ENCODE results near the gene ENPP4.
"Not testable (repeated sequence)": the region's sequence is repeated elsewhere in the genome, so short reads cannot be mapped to it uniquely, and the experiment has no call there.

Gene ENPP4

GRCh38 chr6:46129291-46129628, 529 bp upstream of the ENPP4 start:
- WGBS (ENCODE audit: insufficient coverage), result 0% methylated on average over 9 of the region's 10 CpGs
- POLR2A ChIA-PET, result interaction anchor here (0.6 kb wide), 1 partner anchor 20 kb away, joined by 3 read pairs; no protein-coding TSS in a partner anchor
- Histone ChIP-seq H3K27me3 (replicated peaks in 2 of 5; ENCODE audit: control insufficient read depth in 4 of 5, insufficient read depth in 5 of 5, low read length in 4 of 5) (no peaks in the 10 kb centered on the region), H3K36me3 (ENCODE audit: control insufficient read depth in 4 of 4, insufficient read depth in 4 of 4, low read length in 3 of 4) (no peaks in the 10 kb centered on the region), H3K4me3 (ENCODE audit: control insufficient read depth in 1 of 7, extremely low read depth in 1 of 7, insufficient read depth in 4 of 7, low read depth in 2 of 7, low read length in 6 of 7) (peak overlapping the region; percentile 78 to 100 (median 88)), H3K27ac (ENCODE audit: insufficient read depth in 1 of 2, low read depth in 1 of 2, low read length in 2 of 2, poor library complexity in 1 of 2, severe bottlenecking in 2 of 2) (peak overlapping the region; percentile 57 to 61), H3K9me3 (ENCODE audit: control extremely low read depth in 1 of 5, control insufficient read depth in 4 of 5, insufficient read depth in 2 of 5, low read depth in 1 of 5, low read length in 4 of 5) (peaks cover 0 to under 1% (median 0%) of the 10 kb centered on the region in 5 experiments), H3K4me1 (ENCODE audit: control extremely low read depth in 1 of 4, control insufficient read depth in 4 of 4, insufficient read depth in 4 of 4, low read length in 3 of 4) (peaks cover 4 to 25% (median 23%) of the 10 kb centered on the region in 4 experiments)
- DNase-seq, result peak in 1 of 3 donors; percentile 49
- CTCF ChIA-PET, result interaction anchor here (0.9 to 1.9 kb wide), 4 partner anchors 9 to 281 kb away, joined by 3 to 4 read pairs (median 4); no protein-coding TSS in a partner anchor

GRCh38 chr6:46130666-46131065, 877 bp downstream of the ENPP4 start:
- DNase-seq, result peak in 2 of 3 donors; percentile 35 to 55
- Histone ChIP-seq H3K36me3 (ENCODE audit: control insufficient read depth in 4 of 4, insufficient read depth in 4 of 4, low read length in 3 of 4) (no peaks in the 10 kb centered on the region), H3K4me3 (ENCODE audit: control insufficient read depth in 1 of 7, extremely low read depth in 1 of 7, insufficient read depth in 4 of 7, low read depth in 2 of 7, low read length in 6 of 7) (peak overlapping the region in 6 of 7 experiments; percentile 80 to 100 (median 90)), H3K27ac (ENCODE audit: insufficient read depth in 1 of 2, low read depth in 1 of 2, low read length in 2 of 2, poor library complexity in 1 of 2, severe bottlenecking in 2 of 2) (no peak overlapping the region), H3K27me3 (replicated peaks in 2 of 5; ENCODE audit: control insufficient read depth in 4 of 5, insufficient read depth in 5 of 5, low read length in 4 of 5) (no peaks in the 10 kb centered on the region), H3K9me3 (ENCODE audit: control extremely low read depth in 1 of 5, control insufficient read depth in 4 of 5, insufficient read depth in 2 of 5, low read depth in 1 of 5, low read length in 4 of 5) (no peaks in the 10 kb centered on the region), H3K4me1 (ENCODE audit: control extremely low read depth in 1 of 4, control insufficient read depth in 4 of 4, insufficient read depth in 4 of 4, low read length in 3 of 4) (peaks cover 4 to 26% (median 23%) of the 10 kb centered on the region in 4 experiments)
- POLR2A ChIA-PET, result no interaction called here
- CTCF ChIA-PET, result interaction anchor here (1.9 kb wide), 1 partner anchor 92 kb away, joined by 4 read pairs; no protein-coding TSS in a partner anchor
- whole genome bisulfite sequencing (ENCODE audit: insufficient coverage), result 69% methylated on average over 4 of the region's 4 CpGs

GRCh38 chr6:46131291-46131690, 1.5 kb downstream of the ENPP4 start:
- H3K9me3 ChIP-seq (ENCODE audit: control extremely low read depth in 1 of 5, control insufficient read depth in 4 of 5, insufficient read depth in 2 of 5, low read depth in 1 of 5, low read length in 4 of 5); POLR2A ChIA-PET; H3K4me3 ChIP-seq (ENCODE audit: control insufficient read depth in 1 of 7, extremely low read depth in 1 of 7, insufficient read depth in 4 of 7, low read depth in 2 of 7, low read length in 6 of 7); H3K27ac ChIP-seq (ENCODE audit: insufficient read depth in 1 of 2, low read depth in 1 of 2, low read length in 2 of 2, poor library complexity in 1 of 2, severe bottlenecking in 2 of 2); CTCF ChIA-PET; H3K36me3 ChIP-seq (ENCODE audit: control insufficient read depth in 4 of 4, insufficient read depth in 4 of 4, low read length in 3 of 4); H3K27me3 ChIP-seq (replicated peaks in 2 of 5; ENCODE audit: control insufficient read depth in 4 of 5, insufficient read depth in 5 of 5, low read length in 4 of 5); DNase-seq: not testable (repeated sequence)
- WGBS (ENCODE audit: insufficient coverage), result no CpG with 5 or more reads among the region's 1 CpG
- peaks cover 4 to 26% (median 23%) of the 10 kb centered on the region in 4 experiments for H3K4me1 ChIP-seq (ENCODE audit: control extremely low read depth in 1 of 4, control insufficient read depth in 4 of 4, insufficient read depth in 4 of 4, low read length in 3 of 4)

GRCh38 chr6:46134216-46134615, 4.4 kb downstream of the ENPP4 start:
- no CpG with 5 or more reads among the region's 2 CpGs for WGBS (ENCODE audit: insufficient coverage)
- Histone ChIP-seq H3K27me3 (replicated peaks in 2 of 5; ENCODE audit: control insufficient read depth in 4 of 5, insufficient read depth in 5 of 5, low read length in 4 of 5) (no peaks in the 10 kb centered on the region), H3K4me3 (ENCODE audit: control insufficient read depth in 1 of 7, extremely low read depth in 1 of 7, insufficient read depth in 4 of 7, low read depth in 2 of 7, low read length in 6 of 7) (no peak overlapping the region), H3K27ac (ENCODE audit: insufficient read depth in 1 of 2, low read depth in 1 of 2, low read length in 2 of 2, poor library complexity in 1 of 2, severe bottlenecking in 2 of 2) (no peak overlapping the region), H3K36me3 (ENCODE audit: control insufficient read depth in 4 of 4, insufficient read depth in 4 of 4, low read length in 3 of 4) (peaks cover 0 to 2% (median 0%) of the 10 kb centered on the region in 4 experiments), H3K9me3 (ENCODE audit: control extremely low read depth in 1 of 5, control insufficient read depth in 4 of 5, insufficient read depth in 2 of 5, low read depth in 1 of 5, low read length in 4 of 5) (no peaks in the 10 kb centered on the region), H3K4me1 (ENCODE audit: control extremely low read depth in 1 of 4, control insufficient read depth in 4 of 4, insufficient read depth in 4 of 4, low read length in 3 of 4) (peaks cover 0 to 10% (median 6%) of the 10 kb centered on the region in 4 experiments)
- CTCF ChIA-PET, result no interaction called here
- POLR2A ChIA-PET, result no interaction called here
- DNase-seq, result no peak

- H3K4me3 ChIP-seq (ENCODE audit: control insufficient read depth in 1 of 7, extremely low read depth in 1 of 7, insufficient read depth in 4 of 7, low read depth in 2 of 7, low read length in 6 of 7), result no peak overlapping the region
- no peak for DNase-seq
- peaks cover 0 to 2% (median 0%) of the 10 kb centered on the region in 4 experiments for H3K36me3 ChIP-seq (ENCODE audit: control insufficient read depth in 4 of 4, insufficient read depth in 4 of 4, low read length in 3 of 4)
- no CpG with 5 or more reads among the region's 1 CpG for WGBS (ENCODE audit: insufficient coverage)
- ChIA-PET CTCF (no interaction called here), POLR2A (interaction anchor here (0.7 kb wide), 1 partner anchor 74 kb away, joined by 3 read pairs; no protein-coding TSS in a partner anchor)
- H3K4me1 ChIP-seq (ENCODE audit: control extremely low read depth in 1 of 4, control insufficient read depth in 4 of 4, insufficient read depth in 4 of 4, low read length in 3 of 4), result peaks cover 0 to 8% (median 5%) of the 10 kb centered on the region in 4 experiments
- H3K27me3 ChIP-seq (replicated peaks in 2 of 5; ENCODE audit: control insufficient read depth in 4 of 5, insufficient read depth in 5 of 5, low read length in 4 of 5), result no peaks in the 10 kb centered on the region
- H3K9me3 ChIP-seq (ENCODE audit: control extremely low read depth in 1 of 5, control insufficient read depth in 4 of 5, insufficient read depth in 2 of 5, low read depth in 1 of 5, low read length in 4 of 5), result no peaks in the 10 kb centered on the region
- H3K27ac ChIP-seq (ENCODE audit: insufficient read depth in 1 of 2, low read depth in 1 of 2, low read length in 2 of 2, poor library complexity in 1 of 2, severe bottlenecking in 2 of 2), result no peak overlapping the region
Measured at GRCh38 chr6:46135176-46135575, 5.4 kb downstream of the ENPP4 start.

- POLR2A ChIA-PET, result no interaction called here
Measured at GRCh38 chr6:46136831-46137230, 7.0 kb downstream of the ENPP4 start.

GRCh38 chr6:46137387-46137786, 7.6 kb downstream of the ENPP4 start:
- Histone ChIP-seq H3K36me3 (ENCODE audit: control insufficient read depth in 4 of 4, insufficient read depth in 4 of 4, low read length in 3 of 4) (peaks cover 0 to 7% (median 2%) of the 10 kb centered on the region in 4 experiments), H3K4me3 (ENCODE audit: control insufficient read depth in 1 of 7, extremely low read depth in 1 of 7, insufficient read depth in 4 of 7, low read depth in 2 of 7, low read length in 6 of 7) (no peak overlapping the region), H3K27ac (ENCODE audit: insufficient read depth in 1 of 2, low read depth in 1 of 2, low read length in 2 of 2, poor library complexity in 1 of 2, severe bottlenecking in 2 of 2) (no peak overlapping the region), H3K9me3 (ENCODE audit: control extremely low read depth in 1 of 5, control insufficient read depth in 4 of 5, insufficient read depth in 2 of 5, low read depth in 1 of 5, low read length in 4 of 5) (no peaks in the 10 kb centered on the region), H3K4me1 (ENCODE audit: control extremely low read depth in 1 of 4, control insufficient read depth in 4 of 4, insufficient read depth in 4 of 4, low read length in 3 of 4) (peaks cover 0 to 2% (median 0%) of the 10 kb centered on the region in 4 experiments), H3K27me3 (replicated peaks in 2 of 5; ENCODE audit: control insufficient read depth in 4 of 5, insufficient read depth in 5 of 5, low read length in 4 of 5) (no peaks in the 10 kb centered on the region)
- CTCF ChIA-PET, result no interaction called here
- 83% methylated on average over 1 of the region's 2 CpGs for WGBS (ENCODE audit: insufficient coverage)
- no peak for DNase-seq
- POLR2A ChIA-PET, result no interaction called here

More at GRCh38 chr6:46136831-46137230, 7.0 kb downstream of the ENPP4 start:
- H3K27ac ChIP-seq (ENCODE audit: insufficient read depth in 1 of 2, low read depth in 1 of 2, low read length in 2 of 2, poor library complexity in 1 of 2, severe bottlenecking in 2 of 2), result no peak overlapping the region
- WGBS (ENCODE audit: insufficient coverage), result 100% methylated on average over 2 of the region's 2 CpGs
- peaks cover 0 to 2% (median 0%) of the 10 kb centered on the region in 4 experiments for H3K4me1 ChIP-seq (ENCODE audit: control extremely low read depth in 1 of 4, control insufficient read depth in 4 of 4, insufficient read depth in 4 of 4, low read length in 3 of 4)
- no peaks in the 10 kb centered on the region for H3K9me3 ChIP-seq (ENCODE audit: control extremely low read depth in 1 of 5, control insufficient read depth in 4 of 5, insufficient read depth in 2 of 5, low read depth in 1 of 5, low read length in 4 of 5)
- H3K36me3 ChIP-seq (ENCODE audit: control insufficient read depth in 4 of 4, insufficient read depth in 4 of 4, low read length in 3 of 4), result peaks cover 0 to 6% (median under 1%) of the 10 kb centered on the region in 4 experiments
- DNase-seq, result no peak
- H3K4me3 ChIP-seq (ENCODE audit: control insufficient read depth in 1 of 7, extremely low read depth in 1 of 7, insufficient read depth in 4 of 7, low read depth in 2 of 7, low read length in 6 of 7), result no peak overlapping the region
- CTCF ChIA-PET, result no interaction called here
- no peaks in the 10 kb centered on the region for H3K27me3 ChIP-seq (replicated peaks in 2 of 5; ENCODE audit: control insufficient read depth in 4 of 5, insufficient read depth in 5 of 5, low read length in 4 of 5)
